Memory B cell (primary cell): ENCODE measurements around the gene NT5C3A.

Experiments
- ATAC-seq: fragments of 150-1000 bp; cut with Tn5 transposase; 2 replicates; pipeline ENCODE4 v1.10.0; 2021; ENCODE audit warnings: low read depth, mild to moderate bottlenecking, moderate library complexity
- DNase-seq, 2 donors: peaks; one replicate each; pipeline ENCODE4 v3.0.0; 2022; ENCODE audit warnings: low spot score in 2 of 2
- H3K27ac Mint-ChIP-seq: one replicate; pipeline ENCODE4 v1.8.0; 2022; ENCODE audit warnings: mild to moderate bottlenecking, moderate library complexity, mixed read lengths
- H3K27me3 Mint-ChIP-seq: one replicate; pipeline ENCODE4 v1.8.0; 2022; ENCODE audit warnings: mixed read lengths
- H3K36me3 Mint-ChIP-seq: one replicate; pipeline ENCODE4 v1.8.0; 2022; ENCODE audit warnings: mild to moderate bottlenecking, mixed read lengths
- H3K4me1 Mint-ChIP-seq: one replicate; pipeline ENCODE4 v1.8.0; 2022; ENCODE audit warnings: mixed read lengths
- H3K4me3 Mint-ChIP-seq: one replicate; pipeline ENCODE4 v1.8.0; 2022; ENCODE audit warnings: mild to moderate bottlenecking, moderate library complexity, mixed read lengths
- H3K9me3 Mint-ChIP-seq: one replicate; pipeline ENCODE4 v1.8.0; 2022; ENCODE audit warnings: mixed read lengths

The NT5C3A gene

GRCh38 chr7:33065981-33066380 is 3.4 kb upstream of the NT5C3A start:
- no peak for ATAC-seq

GRCh38 chr7:33062782-33063443 is 337 bp upstream of the NT5C3A start:
- Mint-ChIP-seq H3K4me3 (peak overlapping the region; percentile 93), H3K27ac (peak overlapping the region; percentile 77), H3K9me3 (peaks cover 4% of the 10 kb centered on the region), H3K27me3 (no peaks in the 10 kb centered on the region), H3K36me3 (peaks cover 7% of the 10 kb centered on the region), H3K4me1 (peaks cover 25% of the 10 kb centered on the region)
- DNase-seq (peak; percentile 90 to 91), ATAC-seq (peak; percentile 87)

More at GRCh38 chr7:33065981-33066380, 3.4 kb upstream of the NT5C3A start:
- Mint-ChIP-seq H3K27me3 (no peaks in the 10 kb centered on the region), H3K27ac (no peak overlapping the region), H3K36me3 (peaks cover 3% of the 10 kb centered on the region), H3K4me1 (peaks cover 8% of the 10 kb centered on the region), H3K9me3 (peaks cover 4% of the 10 kb centered on the region), H3K4me3 (no peak overlapping the region)
- DNase-seq: no peak

GRCh38 chr7:33061282-33061937 is 1.2 kb downstream of the NT5C3A start:
- peaks cover 7% of the 10 kb centered on the region for H3K36me3 Mint-ChIP-seq
- DNase-seq (no peak), ATAC-seq (no peak)
- no peaks in the 10 kb centered on the region for H3K27me3 Mint-ChIP-seq
- H3K4me3 Mint-ChIP-seq: peak overlapping the region; percentile 93
- peaks cover 26% of the 10 kb centered on the region for H3K4me1 Mint-ChIP-seq
- H3K27ac Mint-ChIP-seq: peak overlapping the region; percentile 77
- H3K9me3 Mint-ChIP-seq: peaks cover 4% of the 10 kb centered on the region

GRCh38 chr7:33059635-33060034 is 2.9 kb downstream of the NT5C3A start:
- Mint-ChIP-seq H3K4me3 (no peak overlapping the region), H3K9me3 (no peaks in the 10 kb centered on the region), H3K27ac (no peak overlapping the region), H3K36me3 (peaks cover 4% of the 10 kb centered on the region), H3K27me3 (no peaks in the 10 kb centered on the region), H3K4me1 (peaks cover 31% of the 10 kb centered on the region)
- ATAC-seq: no peak
- DNase-seq: no peak

- Mint-ChIP-seq H3K9me3 (no peaks in the 10 kb centered on the region), H3K27me3 (no peaks in the 10 kb centered on the region), H3K27ac (peak overlapping the region; percentile 76), H3K4me3 (no peak overlapping the region), H3K36me3 (peaks cover 4% of the 10 kb centered on the region), H3K4me1 (peaks cover 32% of the 10 kb centered on the region)
- no peak for ATAC-seq
- DNase-seq: no peak
These were observed 7.4 kb downstream of the NT5C3A start for GRCh38 chr7:33055158-33055557.

- Mint-ChIP-seq H3K4me1 (peaks cover 32% of the 10 kb centered on the region), H3K27ac (no peak overlapping the region), H3K36me3 (peaks cover 4% of the 10 kb centered on the region), H3K27me3 (no peaks in the 10 kb centered on the region), H3K4me3 (no peak overlapping the region), H3K9me3 (no peaks in the 10 kb centered on the region)
- DNase-seq (no peak), ATAC-seq (no peak)
These were observed 8.2 kb downstream of the NT5C3A start for GRCh38 chr7:33054261-33054964.

GRCh38 chr7:33053721-33054120 is 8.9 kb downstream of the NT5C3A start:
- peaks cover 29% of the 10 kb centered on the region for H3K4me1 Mint-ChIP-seq
- no peak for DNase-seq
- no peaks in the 10 kb centered on the region for H3K9me3 Mint-ChIP-seq
- H3K36me3 Mint-ChIP-seq: peaks cover 2% of the 10 kb centered on the region
- no peaks in the 10 kb centered on the region for H3K27me3 Mint-ChIP-seq
- H3K4me3 Mint-ChIP-seq: no peak overlapping the region
- H3K27ac Mint-ChIP-seq: no peak overlapping the region
- no peak for ATAC-seq

- Mint-ChIP-seq H3K36me3 (no peaks in the 10 kb centered on the region), H3K4me1 (peaks cover 26% of the 10 kb centered on the region), H3K27me3 (no peaks in the 10 kb centered on the region), H3K4me3 (peak overlapping the region; percentile 19), H3K27ac (peak overlapping the region; percentile 86), H3K9me3 (no peaks in the 10 kb centered on the region)
- ATAC-seq (peak; percentile 79), DNase-seq (peak in 1 of 2 donors; percentile 35)
These were observed 11.8 kb downstream of the NT5C3A start for GRCh38 chr7:33050535-33051318.

- H3K27ac Mint-ChIP-seq: no peak overlapping the region
- ATAC-seq (no peak), DNase-seq (no peak)
- no peaks in the 10 kb centered on the region for H3K9me3 Mint-ChIP-seq
- H3K4me3 Mint-ChIP-seq: no peak overlapping the region
- H3K36me3 Mint-ChIP-seq: no peaks in the 10 kb centered on the region
- peaks cover 28% of the 10 kb centered on the region for H3K4me1 Mint-ChIP-seq
- no peaks in the 10 kb centered on the region for H3K27me3 Mint-ChIP-seq
These were observed 13.9 kb downstream of the NT5C3A start for GRCh38 chr7:33048704-33049103.

GRCh38 chr7:33048257-33048656 is 14.3 kb downstream of the NT5C3A start:
- H3K36me3 Mint-ChIP-seq: no peaks in the 10 kb centered on the region
- H3K4me1 Mint-ChIP-seq: peaks cover 32% of the 10 kb centered on the region
- ATAC-seq (no peak), DNase-seq (no peak)
- no peaks in the 10 kb centered on the region for H3K9me3 Mint-ChIP-seq
- H3K27me3 Mint-ChIP-seq: no peaks in the 10 kb centered on the region
- H3K27ac Mint-ChIP-seq: no peak overlapping the region
- no peak overlapping the region for H3K4me3 Mint-ChIP-seq

GRCh38 chr7:33044986-33045385 is 17.6 kb downstream of the NT5C3A start:
- DNase-seq (no peak), ATAC-seq (no peak)
- Mint-ChIP-seq H3K36me3 (no peaks in the 10 kb centered on the region), H3K9me3 (no peaks in the 10 kb centered on the region), H3K27ac (no peak overlapping the region), H3K4me3 (no peak overlapping the region), H3K4me1 (peaks cover 20% of the 10 kb centered on the region), H3K27me3 (no peaks in the 10 kb centered on the region)

- ATAC-seq (no peak), DNase-seq (no peak)
- Mint-ChIP-seq H3K27ac (peak overlapping the region; percentile 71), H3K9me3 (no peaks in the 10 kb centered on the region), H3K36me3 (no peaks in the 10 kb centered on the region), H3K4me3 (no peak overlapping the region), H3K27me3 (no peaks in the 10 kb centered on the region), H3K4me1 (peaks cover 24% of the 10 kb centered on the region)
These were observed 18.2 kb downstream of the NT5C3A start for GRCh38 chr7:33044401-33044718.

- no peak for DNase-seq
- Mint-ChIP-seq H3K27me3 (no peaks in the 10 kb centered on the region), H3K4me3 (no peak overlapping the region), H3K36me3 (no peaks in the 10 kb centered on the region), H3K4me1 (peaks cover 24% of the 10 kb centered on the region), H3K27ac (peak overlapping the region; percentile 71), H3K9me3 (no peaks in the 10 kb centered on the region)
- no peak for ATAC-seq
These were observed 18.8 kb downstream of the NT5C3A start for GRCh38 chr7:33043501-33044400.
